ENCODE results near the gene IGLON5.

- TF ChIP-seq, protein P1, sequence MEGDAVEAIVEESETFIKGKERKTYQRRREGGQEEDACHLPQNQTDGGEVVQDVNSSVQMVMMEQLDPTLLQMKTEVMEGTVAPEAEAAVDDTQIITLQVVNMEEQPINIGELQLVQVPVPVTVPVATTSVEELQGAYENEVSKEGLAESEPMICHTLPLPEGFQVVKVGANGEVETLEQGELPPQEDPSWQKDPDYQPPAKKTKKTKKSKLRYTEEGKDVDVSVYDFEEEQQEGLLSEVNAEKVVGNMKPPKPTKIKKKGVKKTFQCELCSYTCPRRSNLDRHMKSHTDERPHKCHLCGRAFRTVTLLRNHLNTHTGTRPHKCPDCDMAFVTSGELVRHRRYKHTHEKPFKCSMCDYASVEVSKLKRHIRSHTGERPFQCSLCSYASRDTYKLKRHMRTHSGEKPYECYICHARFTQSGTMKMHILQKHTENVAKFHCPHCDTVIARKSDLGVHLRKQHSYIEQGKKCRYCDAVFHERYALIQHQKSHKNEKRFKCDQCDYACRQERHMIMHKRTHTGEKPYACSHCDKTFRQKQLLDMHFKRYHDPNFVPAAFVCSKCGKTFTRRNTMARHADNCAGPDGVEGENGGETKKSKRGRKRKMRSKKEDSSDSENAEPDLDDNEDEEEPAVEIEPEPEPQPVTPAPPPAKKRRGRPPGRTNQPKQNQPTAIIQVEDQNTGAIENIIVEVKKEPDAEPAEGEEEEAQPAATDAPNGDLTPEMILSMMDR (IDR thresholded peaks at IDR 0.05; ENCODE audit: low read depth, low read length), result no peak
- no peak for TF ChIP-seq EZH2phosphoT487 (IDR thresholded peaks at IDR 0.05; ENCODE audit: low read depth)
These were observed 21.8 kb upstream of the IGLON5 start for GRCh38 chr19:51289635-51290034.
